Stimulated activated CD8-positive, alpha-beta memory T cell treated with anti-CD3 and anti-CD28 coated beads, Interleukin-12 subunit alpha, Interleukin-12 subunit beta, amount 100 ng/mL, for 24 hours (primary cell): ENCODE results near the gene LMNA.
A peak's percentile ranks its signal among the peaks of the same experiment; 100 is the strongest.
"Not testable (repeated sequence)": the region's sequence is repeated elsewhere in the genome, so short reads cannot be mapped to it uniquely, and the experiment has no call there.

Experiments
- DNase-seq: peaks from one replicate; pipeline ENCODE4 v3.0.0-alpha.2; 2020; ENCODE audit errors: extremely low read depth

LMNA gene

DNA sequence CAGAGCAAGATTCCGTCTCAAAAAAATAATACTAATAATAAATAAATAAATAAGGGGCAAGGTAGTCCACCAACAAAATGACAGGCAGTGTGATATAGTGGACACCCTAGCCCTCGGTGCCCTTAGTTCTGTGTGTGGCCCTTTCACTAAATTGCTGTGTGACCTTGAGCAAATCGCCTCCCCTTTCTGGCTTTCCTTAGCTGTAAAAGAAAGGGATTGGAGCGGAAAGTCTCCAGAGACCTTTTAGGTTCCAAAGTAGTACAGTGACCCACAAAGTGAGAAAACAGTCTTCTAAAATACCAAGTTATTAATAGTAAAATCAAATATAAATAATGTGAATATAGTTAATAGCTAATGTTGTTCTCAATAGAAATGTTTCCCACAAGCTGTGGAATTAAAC lies 7.6 kb downstream of the LMNA start:
- DNase-seq: no peak

DNA sequence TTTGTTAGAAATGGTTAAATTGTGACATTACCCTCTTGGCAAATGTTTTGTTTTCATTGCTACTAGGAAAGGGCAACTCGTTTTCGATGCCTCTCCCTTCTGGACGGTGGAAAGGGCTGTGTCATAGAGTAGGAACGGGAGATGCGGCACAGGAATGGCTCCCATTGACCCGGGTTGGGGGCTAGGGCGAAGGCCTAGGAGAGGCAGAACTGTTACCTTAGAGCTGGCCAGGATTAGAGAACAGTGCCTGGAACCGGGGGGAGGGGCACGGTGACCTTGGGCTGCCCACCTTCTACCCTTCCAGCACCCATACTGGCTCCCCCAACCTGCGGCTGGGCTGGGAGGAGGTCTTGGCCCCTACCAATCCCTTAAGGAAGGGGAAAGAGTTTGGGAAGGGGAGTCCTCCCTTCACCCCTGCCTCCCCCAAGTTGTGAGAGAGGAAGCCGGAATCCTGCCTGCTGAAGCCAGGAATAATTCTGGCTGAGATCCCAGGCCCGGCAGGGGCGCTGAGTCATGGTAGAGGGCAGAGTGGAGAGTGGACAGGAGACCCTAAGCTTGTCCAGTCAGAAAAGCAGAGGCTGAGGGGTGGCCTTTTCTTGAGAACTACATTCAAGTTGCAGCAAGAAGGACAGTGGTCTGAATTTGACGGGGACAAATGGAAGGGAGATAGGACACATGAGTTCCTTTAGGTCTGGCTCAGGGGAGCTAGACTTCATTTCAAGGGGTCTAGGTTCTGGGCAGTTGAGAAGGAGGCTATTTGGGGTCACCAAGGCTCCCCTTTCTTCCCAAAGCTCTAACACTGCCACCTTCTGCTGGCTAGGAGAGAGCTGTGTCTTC lies 8.2 kb downstream of the LMNA start:
- DNase-seq: no peak

DNA sequence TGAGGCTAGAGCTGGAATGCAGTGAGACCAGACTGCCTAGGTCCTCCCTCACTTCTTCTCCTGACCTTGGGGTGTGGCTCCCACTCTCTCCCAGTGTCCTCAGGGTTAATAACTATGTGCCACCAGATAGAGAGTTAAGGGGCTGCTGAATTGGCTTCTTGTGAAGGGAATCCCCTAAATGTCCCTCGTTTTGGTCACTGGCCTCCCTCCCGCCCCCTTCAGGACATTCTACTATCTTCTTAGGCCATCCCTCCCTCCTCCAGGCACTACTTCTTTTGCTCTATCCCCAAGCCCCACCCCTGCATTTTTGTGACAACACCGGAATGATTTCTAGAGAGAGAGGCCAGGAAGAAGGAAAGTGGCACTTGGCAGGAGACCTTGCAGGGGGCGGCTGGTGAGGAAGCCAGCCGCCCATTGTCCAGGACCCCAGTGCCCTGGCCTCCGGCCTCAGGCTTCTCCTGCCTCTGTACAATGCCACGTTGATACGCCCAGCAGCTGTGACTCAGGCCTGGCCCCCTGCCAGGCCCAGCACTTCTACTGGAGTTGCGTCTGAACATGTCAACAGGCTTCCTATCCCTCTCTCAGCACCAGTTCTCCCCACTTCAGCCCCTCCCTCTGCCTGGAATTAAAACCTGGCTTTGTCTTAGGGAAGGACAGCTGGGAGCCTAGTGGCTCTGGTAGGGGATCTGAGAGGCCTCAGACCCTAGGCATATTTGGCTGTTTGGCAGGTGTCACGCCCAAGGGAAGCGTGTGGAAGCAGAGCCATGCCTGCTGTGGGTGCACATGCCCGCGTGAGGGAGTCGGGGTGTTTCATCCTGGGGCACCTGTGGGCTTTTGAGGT lies 9.1 kb downstream of the LMNA start:
- no peak for DNase-seq

- no peak for DNase-seq
Measured at GRCh38 chr1:156124557-156125483, 10.3 kb downstream of the LMNA start.

- DNase-seq: not testable (repeated sequence)
Measured at GRCh38 chr1:156125544-156125943, 11.0 kb downstream of the LMNA start.

- no peak for DNase-seq
Measured at GRCh38 chr1:156126043-156126629, 11.6 kb downstream of the LMNA start.

DNA sequence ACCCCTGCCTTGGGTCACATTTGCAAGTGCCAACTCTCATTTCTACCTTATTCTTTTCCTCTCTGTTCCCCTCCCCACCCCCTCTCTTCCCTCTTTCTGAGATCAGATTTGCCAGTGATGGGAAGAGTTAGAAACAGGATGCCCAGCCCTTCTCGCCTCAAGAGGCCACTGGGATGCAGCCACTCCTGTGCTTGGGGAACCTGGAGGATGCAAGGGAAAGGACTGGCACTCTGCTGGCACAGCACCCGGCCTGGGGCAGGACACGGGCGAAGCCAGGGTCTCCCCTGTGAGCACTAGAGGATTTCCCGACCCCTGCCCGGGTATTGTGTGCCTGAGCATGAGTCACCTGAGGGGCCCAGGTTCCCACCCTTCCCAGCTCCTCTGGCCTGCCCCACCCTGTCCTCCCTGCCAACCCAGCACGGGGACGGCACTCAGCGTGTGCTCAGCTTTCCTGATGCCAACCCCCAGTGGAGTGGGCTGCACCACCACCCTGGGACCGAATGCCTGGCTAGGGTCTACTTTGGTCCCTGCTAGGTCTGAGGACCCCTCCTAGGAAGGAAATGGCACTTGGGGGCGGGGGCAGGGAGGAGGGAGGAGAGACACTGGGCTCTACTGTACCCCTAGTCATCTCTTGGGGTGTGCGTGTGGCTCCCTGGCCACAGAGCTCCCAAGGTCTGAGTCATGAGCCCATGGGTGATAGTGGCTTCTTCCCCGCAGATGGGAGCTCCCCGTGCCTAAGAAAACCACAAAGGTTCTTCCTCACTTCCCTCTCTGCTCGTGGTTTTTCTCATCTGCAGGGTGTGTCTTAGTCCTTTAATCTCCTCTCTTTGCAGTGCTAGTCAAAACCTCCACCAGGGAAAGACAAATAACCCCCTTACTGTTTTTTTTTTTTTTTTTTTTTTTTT lies 12.4 kb downstream of the LMNA start:
- peak; percentile 59 for DNase-seq

GRCh38 chr1:156128308-156128653 lies 13.8 kb downstream of the LMNA start:
- no peak for DNase-seq

GRCh38 chr1:156128654-156129597 lies 14.4 kb downstream of the LMNA start:
- DNase-seq: no peak

- no peak for DNase-seq
Measured at GRCh38 chr1:156129687-156130577, 15.4 kb downstream of the LMNA start.

GRCh38 chr1:156130578-156130942 lies 16.0 kb downstream of the LMNA start:
- DNase-seq: no peak

DNA sequence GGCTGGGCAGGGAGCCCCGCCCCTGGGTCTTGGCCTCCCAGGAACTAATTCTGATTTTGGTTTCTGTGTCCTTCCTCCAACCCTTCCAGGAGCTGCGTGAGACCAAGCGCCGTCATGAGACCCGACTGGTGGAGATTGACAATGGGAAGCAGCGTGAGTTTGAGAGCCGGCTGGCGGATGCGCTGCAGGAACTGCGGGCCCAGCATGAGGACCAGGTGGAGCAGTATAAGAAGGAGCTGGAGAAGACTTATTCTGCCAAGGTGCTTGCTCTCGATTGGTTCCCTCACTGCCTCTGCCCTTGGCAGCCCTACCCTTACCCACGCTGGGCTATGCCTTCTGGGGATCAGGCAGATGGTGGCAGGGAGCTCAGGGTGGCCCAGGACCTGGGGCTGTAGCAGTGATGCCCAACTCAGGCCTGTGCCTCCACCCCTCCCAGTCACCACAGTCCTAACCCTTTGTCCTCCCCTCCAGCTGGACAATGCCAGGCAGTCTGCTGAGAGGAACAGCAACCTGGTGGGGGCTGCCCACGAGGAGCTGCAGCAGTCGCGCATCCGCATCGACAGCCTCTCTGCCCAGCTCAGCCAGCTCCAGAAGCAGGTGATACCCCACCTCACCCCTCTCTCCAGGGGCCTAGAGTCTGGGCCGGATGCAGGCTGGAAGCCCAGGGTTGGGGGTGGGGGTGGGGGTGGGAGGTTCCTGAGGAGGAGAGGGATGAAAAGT lies 20.4 kb downstream of the LMNA start:
- DNase-seq: no peak

GRCh38 chr1:156135930-156136871 lies 21.7 kb downstream of the LMNA start:
- DNase-seq: no peak

GRCh38 chr1:156136970-156137483 lies 22.5 kb downstream of the LMNA start:
- no peak for DNase-seq

DNA sequence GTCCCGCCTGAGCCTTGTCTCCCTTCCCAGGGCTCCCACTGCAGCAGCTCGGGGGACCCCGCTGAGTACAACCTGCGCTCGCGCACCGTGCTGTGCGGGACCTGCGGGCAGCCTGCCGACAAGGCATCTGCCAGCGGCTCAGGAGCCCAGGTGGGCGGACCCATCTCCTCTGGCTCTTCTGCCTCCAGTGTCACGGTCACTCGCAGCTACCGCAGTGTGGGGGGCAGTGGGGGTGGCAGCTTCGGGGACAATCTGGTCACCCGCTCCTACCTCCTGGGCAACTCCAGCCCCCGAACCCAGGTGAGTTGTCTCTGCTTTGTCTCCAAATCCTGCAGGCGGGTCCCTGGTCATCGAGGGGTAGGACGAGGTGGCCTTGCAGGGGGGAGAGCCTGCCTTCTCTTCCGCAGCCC lies 24.0 kb downstream of the LMNA start:
- DNase-seq: no peak
